ENCODE measurements around the gene KRTAP25-1. TPM values are rescaled to one million over a fixed set of nuclear protein-coding genes. Genes with fewer than 3 reads are reported as not detected.

Gene KRTAP25-1
- total RNA-seq, 4 donors from 2014 or later, result not detected

DNA sequence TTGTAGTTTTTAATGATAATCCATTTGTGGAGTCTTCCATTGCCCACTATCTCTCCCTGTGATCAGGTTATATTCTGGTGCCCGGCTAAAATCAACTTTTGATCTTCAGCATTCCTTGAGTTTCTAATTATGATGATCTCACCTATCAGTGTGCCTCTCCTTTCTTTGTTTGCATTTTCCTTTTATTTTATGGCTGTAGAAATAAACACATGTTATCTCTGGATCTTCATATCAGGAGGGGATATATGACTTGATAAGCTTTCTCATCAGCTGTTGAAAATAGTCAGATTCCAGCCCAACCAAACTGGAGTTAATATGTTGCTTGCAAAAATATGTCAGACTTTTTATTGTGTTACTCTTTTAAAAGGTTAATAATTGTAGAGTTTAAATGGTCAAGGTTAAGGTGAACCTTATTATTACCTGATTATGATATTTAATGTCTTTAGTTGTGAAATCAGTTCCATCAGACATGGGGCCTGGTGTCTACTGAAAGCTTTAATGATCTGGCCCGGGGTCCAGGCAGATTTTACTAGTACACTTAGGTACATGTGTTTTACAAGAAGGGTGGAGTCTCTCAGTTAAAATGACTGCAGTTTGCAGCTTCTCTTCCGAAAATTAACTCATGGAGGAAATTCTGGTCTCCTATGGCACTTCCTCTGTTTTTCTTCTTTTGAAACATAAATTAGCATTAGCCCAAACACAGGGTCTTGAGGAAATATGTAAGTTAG, 19.3 kb downstream of the KRTAP25-1 start:
- H3K27me3 ChIP-seq, result no peaks in the 10 kb centered on the region
- TF ChIP-seq EP300 (IDR thresholded peaks at IDR 0.05) (no peak), POLR2A (IDR thresholded peaks at IDR 0.05) (no peak), POLR2AphosphoS5 (IDR thresholded peaks at IDR 0.05) (no peak)
- TF ChIP-seq, protein P1, sequence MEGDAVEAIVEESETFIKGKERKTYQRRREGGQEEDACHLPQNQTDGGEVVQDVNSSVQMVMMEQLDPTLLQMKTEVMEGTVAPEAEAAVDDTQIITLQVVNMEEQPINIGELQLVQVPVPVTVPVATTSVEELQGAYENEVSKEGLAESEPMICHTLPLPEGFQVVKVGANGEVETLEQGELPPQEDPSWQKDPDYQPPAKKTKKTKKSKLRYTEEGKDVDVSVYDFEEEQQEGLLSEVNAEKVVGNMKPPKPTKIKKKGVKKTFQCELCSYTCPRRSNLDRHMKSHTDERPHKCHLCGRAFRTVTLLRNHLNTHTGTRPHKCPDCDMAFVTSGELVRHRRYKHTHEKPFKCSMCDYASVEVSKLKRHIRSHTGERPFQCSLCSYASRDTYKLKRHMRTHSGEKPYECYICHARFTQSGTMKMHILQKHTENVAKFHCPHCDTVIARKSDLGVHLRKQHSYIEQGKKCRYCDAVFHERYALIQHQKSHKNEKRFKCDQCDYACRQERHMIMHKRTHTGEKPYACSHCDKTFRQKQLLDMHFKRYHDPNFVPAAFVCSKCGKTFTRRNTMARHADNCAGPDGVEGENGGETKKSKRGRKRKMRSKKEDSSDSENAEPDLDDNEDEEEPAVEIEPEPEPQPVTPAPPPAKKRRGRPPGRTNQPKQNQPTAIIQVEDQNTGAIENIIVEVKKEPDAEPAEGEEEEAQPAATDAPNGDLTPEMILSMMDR (IDR thresholded peaks at IDR 0.05), result no peak
- no peak for DNase-seq (ENCODE audit: low spot score in 2 of 2)
- no peaks in the 10 kb centered on the region for H3K9me3 ChIP-seq
- no peaks in the 10 kb centered on the region for H3K4me1 ChIP-seq
- H3K36me3 ChIP-seq, result no peaks in the 10 kb centered on the region
- 57% methylated on average over 3 of the region's 3 CpGs for WGBS
- no peak overlapping the region for H3K4me3 ChIP-seq
- no peak overlapping the region for H3K27ac ChIP-seq

DNA sequence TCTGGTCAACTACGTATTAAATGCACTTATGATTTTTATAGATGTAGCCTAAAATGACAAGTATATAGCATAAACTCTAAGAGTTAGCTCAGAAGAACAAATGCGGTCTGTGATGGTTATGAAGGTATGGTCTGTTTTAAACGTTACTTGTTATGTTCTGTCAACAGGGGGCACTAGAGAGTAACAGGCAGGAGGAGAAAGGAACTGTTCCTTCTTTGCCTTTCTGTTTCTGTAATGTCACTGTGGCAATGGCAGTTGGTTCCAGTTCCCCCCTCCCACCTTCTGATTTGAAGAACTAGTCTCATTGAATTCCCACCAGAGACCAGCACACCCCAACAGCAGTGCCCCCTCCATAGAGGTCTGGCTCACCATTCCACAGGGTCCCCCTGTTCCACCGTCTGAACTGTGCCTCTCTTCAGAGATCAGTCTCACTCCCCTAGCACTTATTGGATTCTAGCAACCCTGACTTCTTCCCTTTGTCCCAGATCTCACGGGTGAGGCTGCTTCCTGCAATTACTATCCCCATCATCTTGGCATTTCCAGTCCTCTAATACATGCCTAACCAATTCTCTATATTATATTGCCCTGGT, 20.6 kb downstream of the KRTAP25-1 start:
- H3K4me1 ChIP-seq, result no peaks in the 10 kb centered on the region
- H3K4me3 ChIP-seq, result no peak overlapping the region
- no peaks in the 10 kb centered on the region for H3K9me3 ChIP-seq
- TF ChIP-seq, protein P1 (IDR thresholded peaks at IDR 0.05), result no peak
- no peak for TF ChIP-seq EP300 (IDR thresholded peaks at IDR 0.05)
- TF ChIP-seq POLR2AphosphoS5 (IDR thresholded peaks at IDR 0.05), result no peak
- TF ChIP-seq POLR2A (IDR thresholded peaks at IDR 0.05), result no peak
- DNase-seq (ENCODE audit: low spot score in 2 of 2), result no peak
- WGBS, result 81% methylated on average over 5 of the region's 5 CpGs
- H3K36me3 ChIP-seq, result no peaks in the 10 kb centered on the region
- H3K27ac ChIP-seq, result no peak overlapping the region
- H3K27me3 ChIP-seq, result no peaks in the 10 kb centered on the region

DNA sequence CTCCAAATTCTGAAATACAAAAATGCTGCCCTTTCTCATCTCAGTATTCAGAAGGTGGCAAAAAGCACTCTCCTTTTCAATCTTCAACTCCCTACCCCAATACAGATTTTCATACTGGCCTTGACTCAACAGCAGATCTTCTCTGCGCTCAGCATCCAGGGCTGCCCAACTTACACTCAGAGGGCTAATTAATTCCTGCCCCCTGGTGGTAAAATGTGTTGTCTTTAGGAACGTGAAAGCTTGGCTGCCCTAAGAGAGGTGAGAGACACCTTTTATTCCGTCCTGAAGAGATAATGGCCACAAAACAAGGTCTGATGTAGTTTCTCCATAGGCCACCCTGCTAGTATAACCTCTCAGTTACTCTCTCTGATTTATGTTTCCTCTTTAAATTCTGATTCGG, 31.5 kb downstream of the KRTAP25-1 start:
- Histone ChIP-seq H3K27me3 (no peaks in the 10 kb centered on the region), H3K27ac (no peak overlapping the region), H3K36me3 (no peaks in the 10 kb centered on the region), H3K9me3 (no peaks in the 10 kb centered on the region), H3K4me1 (no peaks in the 10 kb centered on the region), H3K4me3 (no peak overlapping the region)
- no peak for DNase-seq (ENCODE audit: low spot score in 2 of 2)
- WGBS, result 64% methylated on average over 4 of the region's 4 CpGs
- TF ChIP-seq, protein P1 (IDR thresholded peaks at IDR 0.05), result peak in 1 of 2 donors; percentile 12
- TF ChIP-seq POLR2A (IDR thresholded peaks at IDR 0.05), result no peak

DNA sequence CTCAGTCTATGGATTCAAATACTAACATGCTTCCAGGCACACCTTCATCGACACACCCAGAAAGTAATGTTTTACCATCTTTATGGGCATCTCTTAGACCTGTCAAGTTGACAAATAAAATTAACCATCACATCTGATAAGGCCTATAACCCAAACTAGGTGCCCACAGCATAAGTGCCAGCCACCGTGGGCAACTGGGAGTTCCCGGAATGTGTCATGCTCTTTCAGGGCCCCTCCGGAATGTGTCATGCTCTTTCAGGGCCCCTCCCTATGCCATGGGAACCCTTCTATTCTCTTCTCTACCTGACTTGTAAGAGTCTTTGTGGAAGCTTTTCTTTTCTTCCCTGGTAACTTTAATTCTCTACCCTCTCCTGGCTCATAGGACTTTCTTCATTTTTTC, 33.2 kb downstream of the KRTAP25-1 start:
- Histone ChIP-seq H3K27me3 (no peaks in the 10 kb centered on the region), H3K36me3 (no peaks in the 10 kb centered on the region), H3K27ac (no peak overlapping the region), H3K4me3 (no peak overlapping the region), H3K9me3 (no peaks in the 10 kb centered on the region), H3K4me1 (no peaks in the 10 kb centered on the region)
- DNase-seq (ENCODE audit: low spot score in 2 of 2), result no peak
- TF ChIP-seq, protein P1 (IDR thresholded peaks at IDR 0.05), result no peak
- TF ChIP-seq POLR2AphosphoS5 (IDR thresholded peaks at IDR 0.05), result no peak
- 48% methylated on average over 4 of the region's 4 CpGs for WGBS

DNA sequence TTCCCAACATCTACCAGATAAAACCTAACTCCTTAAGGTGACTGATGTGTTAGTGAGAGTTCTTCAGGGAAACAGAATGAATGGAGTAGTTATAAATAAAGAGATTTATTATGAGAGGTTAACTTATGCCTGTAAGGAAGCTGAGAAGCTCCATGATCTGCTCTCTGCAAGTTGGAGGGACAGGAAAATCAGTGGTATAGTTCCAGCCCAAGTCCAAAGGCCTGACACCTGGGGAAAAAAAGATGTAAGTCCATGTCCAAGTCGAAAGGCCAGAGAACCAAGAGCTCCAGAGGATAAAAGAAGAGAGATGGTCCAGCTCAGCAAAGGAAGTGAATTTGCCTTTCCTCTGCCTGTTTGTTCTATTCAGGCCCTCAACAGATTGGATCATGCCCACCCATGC, 33.6 kb downstream of the KRTAP25-1 start:
- Histone ChIP-seq H3K4me3 (no peak overlapping the region), H3K4me1 (no peaks in the 10 kb centered on the region), H3K27me3 (no peaks in the 10 kb centered on the region), H3K27ac (no peak overlapping the region), H3K36me3 (no peaks in the 10 kb centered on the region), H3K9me3 (no peaks in the 10 kb centered on the region)
- no peak for TF ChIP-seq POLR2AphosphoS5 (IDR thresholded peaks at IDR 0.05)
- no peak for TF ChIP-seq EP300 (IDR thresholded peaks at IDR 0.05)
- TF ChIP-seq POLR2A (IDR thresholded peaks at IDR 0.05), result no peak
- TF ChIP-seq, protein P1 (IDR thresholded peaks at IDR 0.05), result no peak
- no peak for DNase-seq (ENCODE audit: low spot score in 2 of 2)
- 34% methylated on average over 1 of the region's 1 CpG for WGBS
